ENCODE measurements around the gene KLRG1.

DNA sequence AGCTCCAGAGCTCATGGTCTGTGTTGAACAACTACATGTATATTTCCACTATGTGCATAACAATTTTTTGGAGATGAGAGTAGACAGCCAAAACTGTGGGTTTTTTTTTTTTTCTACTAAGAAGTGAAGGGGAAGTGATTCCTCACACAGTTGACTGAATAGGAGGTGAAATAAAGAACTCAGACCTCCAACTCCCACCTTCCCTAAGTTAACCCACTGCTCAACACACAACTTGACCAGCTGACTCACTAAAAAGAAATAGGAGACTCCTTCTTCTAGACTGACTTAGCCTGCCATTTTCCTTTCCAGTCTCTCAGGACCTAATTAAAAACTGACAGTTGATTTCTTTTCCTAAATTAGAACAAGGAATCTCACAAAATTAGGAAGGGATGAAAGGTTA is 41.6 kb upstream of the KLRG1 start:
- TF ChIP-seq, protein P1, sequence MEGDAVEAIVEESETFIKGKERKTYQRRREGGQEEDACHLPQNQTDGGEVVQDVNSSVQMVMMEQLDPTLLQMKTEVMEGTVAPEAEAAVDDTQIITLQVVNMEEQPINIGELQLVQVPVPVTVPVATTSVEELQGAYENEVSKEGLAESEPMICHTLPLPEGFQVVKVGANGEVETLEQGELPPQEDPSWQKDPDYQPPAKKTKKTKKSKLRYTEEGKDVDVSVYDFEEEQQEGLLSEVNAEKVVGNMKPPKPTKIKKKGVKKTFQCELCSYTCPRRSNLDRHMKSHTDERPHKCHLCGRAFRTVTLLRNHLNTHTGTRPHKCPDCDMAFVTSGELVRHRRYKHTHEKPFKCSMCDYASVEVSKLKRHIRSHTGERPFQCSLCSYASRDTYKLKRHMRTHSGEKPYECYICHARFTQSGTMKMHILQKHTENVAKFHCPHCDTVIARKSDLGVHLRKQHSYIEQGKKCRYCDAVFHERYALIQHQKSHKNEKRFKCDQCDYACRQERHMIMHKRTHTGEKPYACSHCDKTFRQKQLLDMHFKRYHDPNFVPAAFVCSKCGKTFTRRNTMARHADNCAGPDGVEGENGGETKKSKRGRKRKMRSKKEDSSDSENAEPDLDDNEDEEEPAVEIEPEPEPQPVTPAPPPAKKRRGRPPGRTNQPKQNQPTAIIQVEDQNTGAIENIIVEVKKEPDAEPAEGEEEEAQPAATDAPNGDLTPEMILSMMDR (IDR thresholded peaks at IDR 0.05; ENCODE audit: insufficient read depth, low read length, poor library complexity, severe bottlenecking): no peak
- no peak for TF ChIP-seq EZH2phosphoT487 (conservative IDR thresholded peaks at IDR 0.05; ENCODE audit: low read length)
